NCI-H2196 (cell line): Measurements from ENCODE around the gene NATD1.
"Not testable (repeated sequence)": the region's sequence is repeated elsewhere in the genome, so short reads cannot be mapped to it uniquely, and the experiment has no call there.

Experiments used
- DNase-seq: peaks from one replicate; lab custom pipeline; 2025; ENCODE audit not compliant: unreplicated experiment; lab: John Stamatoyannopoulos, UW

Gene NATD1

GRCh38 chr17:21247552-21248258, 5.5 kb downstream of the NATD1 start:
- no peak for DNase-seq

GRCh38 chr17:21246698-21247097, 6.5 kb downstream of the NATD1 start:
- no peak for DNase-seq

- no peak for DNase-seq
Observed at GRCh38 chr17:21245639-21246084, 7.5 kb downstream of the NATD1 start.

- DNase-seq, result no peak
Observed at GRCh38 chr17:21243516-21244303, 9.5 kb downstream of the NATD1 start.

- DNase-seq, result no peak
Observed at GRCh38 chr17:21242780-21243515, 10.3 kb downstream of the NATD1 start.

GRCh38 chr17:21242026-21242697, 11.0 kb downstream of the NATD1 start:
- DNase-seq, result no peak

GRCh38 chr17:21241564-21241963, 11.6 kb downstream of the NATD1 start:
- no peak for DNase-seq

- DNase-seq, result no peak
Observed at GRCh38 chr17:21240369-21241055, 12.7 kb downstream of the NATD1 start.

- DNase-seq, result no peak
Observed at GRCh38 chr17:21239680-21240368, 13.4 kb downstream of the NATD1 start.

GRCh38 chr17:21235921-21236320, 17.3 kb downstream of the NATD1 start:
- no peak for DNase-seq

- DNase-seq, result no peak
Observed at GRCh38 chr17:21233581-21234347, 19.4 kb downstream of the NATD1 start.

- no peak for DNase-seq
Observed at GRCh38 chr17:21232033-21232749, 21.0 kb downstream of the NATD1 start.

- no peak for DNase-seq
Observed at GRCh38 chr17:21231533-21231932, 21.7 kb downstream of the NATD1 start.

- no peak for DNase-seq
Observed at GRCh38 chr17:21228845-21229244, 24.4 kb downstream of the NATD1 start.

GRCh38 chr17:21228111-21228510, 25.1 kb downstream of the NATD1 start:
- no peak for DNase-seq

GRCh38 chr17:21227277-21227676, 25.9 kb downstream of the NATD1 start:
- not testable (repeated sequence) for DNase-seq

GRCh38 chr17:21223086-21223485, 30.1 kb downstream of the NATD1 start:
- DNase-seq, result no peak

GRCh38 chr17:21218831-21219380, 34.3 kb downstream of the NATD1 start:
- no peak for DNase-seq
